Stimulated activated CD4-positive, alpha-beta T cell treated with anti-CD3 and anti-CD28 coated beads, Interleukin-12 subunit alpha, Interleukin-12 subunit beta, amount 100 ng/mL, for 48 hours (primary cell): Measurements from ENCODE around the gene MVK.

ENCODE experiments used
- DNase-seq, 3 donors: peaks; one replicate each; pipeline ENCODE4 v3.0.0-alpha.2; 2020; ENCODE audit warnings: low read depth in 2 of 3, low spot score in 1 of 3

The MVK gene

DNA sequence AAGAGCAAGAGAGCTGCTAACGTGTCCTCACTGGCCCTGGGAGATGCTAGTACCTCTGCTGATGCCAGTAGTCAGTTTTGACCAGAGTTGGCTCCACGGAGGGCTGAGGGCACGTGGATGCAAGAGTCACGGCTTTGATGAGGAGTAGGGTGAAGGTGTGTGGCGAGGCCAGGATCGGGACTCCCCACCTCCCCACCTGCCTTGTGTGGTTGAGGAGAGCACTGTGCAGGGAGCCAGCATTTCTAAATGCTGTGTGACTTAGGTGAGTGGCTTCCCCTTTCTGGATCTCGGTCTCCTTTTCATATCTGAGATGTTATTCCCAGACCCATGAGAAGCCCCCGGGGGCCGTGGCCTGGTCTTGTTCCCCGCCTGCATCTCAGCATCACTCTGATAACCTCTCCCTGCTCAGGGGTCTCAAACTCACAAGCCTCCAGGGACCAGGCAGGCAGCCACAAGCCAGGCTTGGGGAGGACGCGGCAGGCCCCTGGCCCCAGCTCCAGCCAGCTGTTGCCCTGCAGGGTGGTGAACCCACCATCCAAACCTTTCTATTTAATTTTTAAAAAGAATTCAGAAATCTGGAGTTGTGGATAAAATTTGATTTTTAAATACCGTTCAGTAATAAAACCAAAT is 32.1 kb downstream of the MVK start:
- no peak for DNase-seq

DNA sequence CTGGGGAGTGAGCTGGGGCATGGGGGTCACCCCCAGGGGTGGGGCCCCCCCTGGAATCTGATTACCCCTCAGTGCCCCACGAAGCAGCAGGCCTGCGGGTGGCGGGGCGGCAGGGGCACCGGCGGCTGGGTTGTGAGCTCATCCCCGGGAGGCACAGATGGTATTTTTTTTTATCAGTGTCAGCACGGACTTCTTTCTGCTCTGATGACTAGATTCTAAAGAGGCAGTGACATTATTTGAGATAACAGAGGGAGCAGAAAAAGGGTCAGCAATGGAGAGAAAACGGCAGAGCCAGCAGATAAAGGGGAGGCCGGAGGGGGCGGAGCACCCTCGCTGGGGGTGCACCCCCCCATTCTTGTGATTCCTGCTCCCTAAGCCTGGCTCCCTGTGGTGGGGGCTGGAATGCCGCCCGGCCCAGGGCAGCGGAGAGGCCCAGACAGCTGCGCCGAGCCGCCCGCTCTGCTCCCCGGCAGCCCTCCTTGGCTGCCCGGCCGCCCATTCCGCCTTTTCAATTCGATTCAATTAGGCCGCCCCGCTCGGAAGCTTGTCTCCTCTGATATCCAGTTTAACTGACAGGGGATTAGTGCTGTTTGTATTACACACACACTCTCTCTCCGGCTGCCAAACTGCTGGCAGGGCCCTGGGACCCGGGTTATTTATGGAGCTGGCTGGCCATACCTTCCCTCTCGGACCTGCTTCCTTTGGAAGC is 32.9 kb downstream of the MVK start:
- DNase-seq = no peak

DNA sequence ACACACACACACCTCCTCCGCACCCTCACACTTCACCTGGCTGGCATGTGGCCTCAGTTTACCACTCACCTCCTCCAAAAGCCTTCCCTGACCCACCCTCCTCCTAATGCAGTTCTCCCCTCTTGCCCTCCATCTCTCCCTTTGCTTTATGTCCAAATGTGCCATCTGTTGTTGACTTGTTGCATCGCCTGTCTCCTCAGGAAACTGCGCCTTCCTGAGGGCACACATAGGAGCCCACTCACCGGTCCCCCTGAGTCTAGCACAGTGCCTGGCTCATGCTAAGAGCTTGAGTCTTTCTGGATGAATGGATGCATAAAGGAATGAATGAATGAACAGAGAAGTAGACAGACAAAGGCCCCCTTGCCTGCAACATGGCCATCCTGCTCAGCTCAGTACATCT is 34.0 kb downstream of the MVK start:
- no peak for DNase-seq

DNA sequence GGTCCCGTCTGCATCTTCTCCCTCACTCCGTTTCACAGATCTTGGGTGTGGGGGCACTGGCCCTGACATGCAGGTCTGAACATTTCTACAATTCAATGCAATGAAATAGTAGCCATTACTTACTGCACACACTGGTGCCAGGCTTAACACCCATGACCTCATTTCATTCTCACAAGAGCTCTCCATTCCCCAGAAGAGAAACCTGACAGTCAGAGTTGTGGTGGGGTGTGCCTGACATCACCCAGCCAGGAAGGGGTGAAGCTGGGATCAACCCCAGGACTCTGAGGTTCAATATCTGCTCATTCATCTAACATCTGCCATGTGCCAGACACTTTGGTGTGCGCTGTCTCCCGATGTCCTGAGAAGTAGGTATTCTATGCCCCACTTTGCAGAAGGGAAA is 34.7 kb downstream of the MVK start:
- no peak for DNase-seq

DNA sequence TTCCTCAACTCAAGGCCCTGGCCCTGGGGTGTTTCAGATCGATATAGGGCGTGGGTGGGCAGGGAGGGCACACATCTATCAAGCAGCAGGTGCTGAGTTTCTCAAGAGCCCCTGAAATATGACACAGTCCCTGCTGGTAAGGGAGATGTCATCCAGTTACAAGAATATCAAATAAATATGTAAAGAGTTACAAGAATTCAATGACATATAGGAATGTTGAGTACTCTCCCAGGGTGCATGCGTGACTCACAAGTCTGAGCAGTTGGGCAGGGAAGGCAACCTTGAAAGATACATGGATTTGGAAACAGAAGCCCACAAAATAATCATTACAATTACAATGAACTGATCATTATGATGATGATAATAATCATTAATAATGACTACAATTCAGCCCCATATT is 35.2 kb downstream of the MVK start:
- DNase-seq = no peak

DNA sequence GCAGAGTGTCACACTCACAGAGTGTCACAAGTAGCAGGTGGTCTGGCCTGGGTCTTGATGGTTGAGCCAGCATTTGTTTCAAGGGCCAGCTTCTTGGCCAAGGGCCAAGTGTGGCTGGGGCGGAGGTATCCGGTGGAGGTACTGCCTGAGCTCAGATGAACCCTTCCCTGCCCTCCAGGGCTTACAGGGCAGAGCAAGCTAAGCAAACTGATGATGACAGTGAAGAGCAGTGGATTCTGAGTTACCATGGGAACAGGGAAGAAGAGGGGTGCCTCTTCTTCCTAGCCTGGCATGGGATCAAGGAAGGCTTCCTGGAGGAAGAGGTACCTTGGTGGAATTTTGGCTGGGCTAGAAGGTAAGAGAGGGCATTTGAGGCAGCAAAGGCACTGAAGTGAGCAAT is 35.7 kb downstream of the MVK start:
- no peak for DNase-seq

DNA sequence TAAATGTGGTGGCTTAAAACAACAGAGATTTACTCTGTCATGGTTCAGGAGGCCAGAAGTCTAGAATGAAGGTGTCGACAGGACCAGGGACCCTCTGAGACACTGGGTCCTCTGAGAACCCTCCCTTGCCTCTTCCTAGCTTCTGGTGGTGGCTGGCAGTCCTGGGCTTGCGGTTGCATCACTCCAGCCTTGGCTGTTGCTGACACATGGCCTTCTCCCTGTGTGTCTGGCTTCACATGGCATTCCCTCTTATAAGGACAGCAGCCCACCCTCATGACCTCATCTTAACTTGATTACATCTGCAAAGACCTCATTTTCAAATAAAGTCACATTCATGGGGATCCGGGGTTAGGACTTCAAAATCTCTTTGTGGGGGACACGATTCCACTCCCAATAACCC is 36.9 kb downstream of the MVK start:
- no peak for DNase-seq

DNA sequence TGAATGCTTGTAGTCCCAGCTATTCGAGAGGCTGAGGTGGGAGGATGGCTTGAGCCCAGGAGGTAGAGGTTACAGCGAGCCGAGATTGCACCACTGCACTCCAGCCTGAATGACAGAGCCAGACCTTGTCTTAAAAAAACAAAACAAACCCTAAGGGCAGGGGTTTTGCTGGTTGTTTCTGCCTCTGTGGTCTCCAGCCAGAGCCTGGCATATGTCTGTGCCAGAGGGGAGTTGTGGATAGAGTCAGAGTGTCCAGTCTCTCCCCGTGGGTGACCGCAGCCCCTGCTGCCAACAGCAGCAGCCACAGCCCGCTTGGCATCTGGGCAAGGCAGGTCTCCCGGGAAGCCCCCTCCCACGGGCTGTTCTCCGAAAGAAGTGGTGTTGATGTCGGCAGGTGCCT is 37.6 kb downstream of the MVK start:
- no peak for DNase-seq

DNA sequence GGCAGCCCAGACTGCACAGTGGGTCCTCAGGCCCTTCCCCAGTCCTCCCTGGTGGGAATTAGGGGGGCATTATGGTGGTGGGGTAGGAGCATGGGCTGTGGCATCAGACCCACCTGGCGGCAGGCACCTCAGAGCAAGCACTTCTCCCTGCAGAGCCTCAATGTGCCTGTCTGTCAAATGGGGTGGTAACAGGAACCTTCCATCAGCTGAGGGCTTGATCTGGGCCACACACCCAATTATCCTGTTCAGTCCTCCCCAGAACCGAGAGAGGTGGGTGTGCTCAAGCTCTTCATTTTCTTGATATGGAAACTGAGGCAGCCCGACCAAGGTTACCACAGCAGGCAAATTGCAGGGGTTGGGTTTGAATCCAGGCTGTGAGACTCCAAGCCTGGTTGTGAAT is 38.4 kb downstream of the MVK start:
- no peak for DNase-seq

DNA sequence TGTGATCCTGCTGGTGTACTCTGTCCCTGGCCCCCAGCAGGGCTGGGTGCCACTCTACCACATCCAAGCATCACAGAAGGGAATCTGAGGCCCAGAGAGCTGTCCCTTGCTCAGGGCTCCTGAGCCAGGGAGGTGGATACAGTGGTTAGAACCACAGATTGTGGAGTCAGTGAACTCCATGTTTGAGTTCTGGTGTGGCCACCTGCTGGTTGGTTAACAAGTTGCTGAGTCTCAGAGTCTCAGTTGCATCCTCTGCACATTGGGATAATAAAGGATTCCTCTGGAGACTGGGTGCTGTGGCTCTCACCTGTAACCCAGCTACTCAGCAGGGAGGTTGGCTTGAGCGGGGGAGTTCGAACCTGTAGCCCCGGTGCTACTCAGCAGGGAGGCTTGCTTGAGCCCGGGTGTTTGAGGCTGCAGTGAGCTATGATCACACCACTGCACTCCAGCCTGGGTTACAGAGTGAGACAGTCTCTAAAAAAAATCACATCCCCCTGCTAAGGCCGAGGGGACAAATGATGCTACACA is 39.4 kb downstream of the MVK start:
- DNase-seq = no peak

DNA sequence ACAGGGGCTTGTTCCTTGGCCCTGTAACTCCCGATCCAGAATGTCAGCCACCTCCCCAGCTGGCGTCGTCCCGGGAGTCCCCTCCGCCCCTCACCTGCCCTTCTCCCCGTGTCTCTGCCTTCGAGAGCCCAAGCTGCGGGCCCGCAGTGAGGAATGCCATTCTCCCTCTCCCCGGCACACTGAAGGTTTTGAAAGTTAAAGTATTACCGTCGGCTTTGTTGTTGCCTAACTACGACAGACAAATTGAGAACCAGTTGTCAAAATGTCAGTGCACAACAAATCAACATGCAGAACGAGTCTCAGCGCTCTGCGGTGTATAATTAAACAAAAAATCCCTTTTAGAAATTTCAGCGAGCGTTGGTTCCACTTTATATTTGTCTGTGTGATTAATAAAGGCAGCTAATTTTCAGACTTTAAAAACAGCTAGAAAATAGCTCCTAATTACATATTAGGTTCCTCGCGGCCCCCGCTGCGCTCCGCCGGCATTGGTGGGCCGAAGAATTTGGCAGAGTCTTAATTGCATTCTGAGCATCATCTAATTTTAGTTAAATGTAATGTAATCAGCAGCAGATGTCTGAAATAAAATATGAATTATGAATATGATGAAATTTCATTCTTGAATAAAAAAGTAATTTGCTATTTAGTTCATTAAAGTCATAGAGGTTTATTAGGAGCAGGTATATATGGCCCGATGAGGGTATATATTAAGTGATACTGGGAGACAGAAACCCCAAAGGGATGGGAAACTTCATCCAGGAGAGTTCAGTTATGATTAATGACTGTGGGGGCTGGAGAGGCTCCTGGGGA is 40.3 kb downstream of the MVK start:
- DNase-seq = no peak

DNA sequence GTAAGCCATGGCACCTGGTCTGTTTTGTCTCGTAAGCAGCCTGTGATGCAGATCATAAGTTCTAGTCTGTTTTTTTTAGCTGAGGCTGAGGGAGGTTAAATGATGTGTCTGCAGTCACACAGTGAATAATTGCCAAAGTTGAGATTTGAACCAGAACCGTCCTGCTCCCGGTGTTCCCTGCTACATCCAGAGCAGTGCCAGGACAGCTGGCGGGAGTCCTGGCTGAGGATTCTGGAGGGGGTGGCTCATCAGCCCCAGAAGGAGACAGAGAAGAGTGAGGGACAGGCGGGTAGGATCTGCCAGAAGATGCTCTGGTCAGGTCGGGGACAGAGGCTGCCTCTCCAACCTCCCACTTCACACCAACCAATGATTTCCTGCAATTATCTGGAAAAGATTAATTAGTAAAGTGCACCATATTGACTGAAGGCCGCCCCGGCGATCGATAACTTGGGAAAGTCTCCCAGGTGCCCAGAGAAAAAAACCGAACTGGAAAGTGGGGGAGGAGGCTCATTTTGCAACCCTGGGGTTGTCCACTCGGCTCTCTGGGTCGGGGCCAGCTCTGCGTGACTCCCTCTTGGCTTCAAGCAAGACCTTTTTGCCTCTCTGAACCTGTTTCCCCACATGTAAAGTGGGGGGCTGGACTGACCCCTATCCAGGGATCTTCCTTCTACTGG is 42.1 kb downstream of the MVK start:
- DNase-seq = no peak

DNA sequence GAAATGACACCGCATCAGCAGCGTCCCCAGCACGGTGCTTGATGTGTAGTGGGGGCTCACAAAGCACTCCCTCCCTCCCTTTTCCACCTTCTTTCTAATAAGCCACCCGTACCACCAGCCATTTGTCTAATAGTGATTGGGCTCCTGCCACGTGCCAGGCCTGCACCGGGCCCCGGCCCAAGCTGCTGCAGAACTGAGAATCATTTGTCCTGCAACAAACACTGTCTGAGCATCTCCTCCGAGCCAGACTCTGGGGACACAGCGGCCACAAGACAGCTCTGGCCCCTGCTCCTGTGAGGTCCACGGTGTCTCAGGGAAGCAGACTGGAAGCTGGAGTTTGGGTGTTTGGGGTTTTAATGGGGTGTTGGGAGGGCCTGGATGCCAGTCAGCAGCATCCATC is 43.9 kb downstream of the MVK start:
- no peak for DNase-seq

DNA sequence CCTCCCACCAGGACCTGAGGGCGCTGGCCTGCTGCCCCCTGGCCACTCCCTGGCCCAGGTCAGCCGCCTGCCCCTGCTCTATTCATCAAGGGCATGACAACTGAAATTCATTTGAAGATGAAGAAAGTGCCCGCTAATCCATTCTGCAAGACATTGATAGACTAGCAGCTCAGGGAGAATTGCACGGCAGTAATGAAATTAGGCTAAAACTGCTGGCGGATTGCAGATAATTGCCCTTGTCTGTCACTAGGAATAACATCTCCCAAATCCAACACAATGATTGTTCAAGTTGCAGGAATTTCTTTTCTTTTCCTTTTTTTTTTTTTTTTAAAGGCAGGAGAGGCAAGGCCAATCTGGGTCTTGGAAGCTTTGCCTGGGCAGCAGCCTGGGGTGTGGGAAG is 44.5 kb downstream of the MVK start:
- DNase-seq = no peak

DNA sequence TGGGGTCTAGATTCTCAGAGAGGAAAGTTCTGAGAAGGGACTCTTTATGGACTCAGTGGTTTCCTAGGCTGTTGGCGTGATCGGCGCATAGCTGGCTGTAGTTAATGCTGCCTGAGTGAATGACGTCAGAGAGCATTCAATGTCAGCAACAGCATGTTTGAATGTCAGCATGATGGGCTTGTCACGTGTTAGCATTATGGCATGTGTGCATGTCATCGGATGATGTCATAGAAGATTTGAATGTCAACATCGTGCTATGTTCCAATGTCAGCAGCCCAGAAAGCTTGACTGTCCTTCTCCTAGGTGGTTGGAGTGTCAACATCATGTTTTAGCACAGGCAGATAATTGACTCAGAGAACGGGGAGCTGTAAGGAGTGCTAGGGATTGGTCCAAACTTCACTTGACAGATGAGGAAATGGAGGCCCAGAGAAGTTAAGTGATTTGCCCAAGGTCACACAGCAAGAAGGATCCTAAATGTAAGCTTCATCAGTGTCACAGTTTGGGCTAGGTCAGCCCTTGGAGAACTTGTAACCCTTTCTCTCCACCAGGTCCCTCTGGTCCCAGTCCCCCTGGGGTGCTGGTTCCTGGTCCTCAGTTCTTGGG is 45.5 kb downstream of the MVK start:
- DNase-seq = no peak

DNA sequence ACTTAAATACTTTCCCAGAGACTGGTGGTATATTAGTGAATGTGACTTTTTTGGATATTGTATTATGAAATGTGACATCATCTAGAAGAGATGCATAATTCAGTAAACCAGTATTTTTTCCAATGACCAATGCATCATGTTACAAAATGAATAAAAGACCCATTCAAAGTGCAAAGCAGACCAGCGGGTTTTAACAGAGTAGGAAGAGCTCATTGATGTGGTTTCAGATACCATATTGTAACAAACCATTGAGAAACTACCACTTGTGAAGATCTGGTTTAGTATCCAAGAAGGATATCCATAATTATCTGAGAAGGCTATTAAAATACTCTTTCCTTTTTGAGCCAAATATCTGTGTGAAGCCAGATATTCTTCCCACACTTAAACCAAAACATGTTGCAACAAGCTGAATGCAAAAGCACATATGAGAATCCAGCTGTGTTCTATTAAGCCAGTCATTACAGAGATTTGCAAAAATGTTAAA is 47.7 kb downstream of the MVK start:
- no peak for DNase-seq

DNA sequence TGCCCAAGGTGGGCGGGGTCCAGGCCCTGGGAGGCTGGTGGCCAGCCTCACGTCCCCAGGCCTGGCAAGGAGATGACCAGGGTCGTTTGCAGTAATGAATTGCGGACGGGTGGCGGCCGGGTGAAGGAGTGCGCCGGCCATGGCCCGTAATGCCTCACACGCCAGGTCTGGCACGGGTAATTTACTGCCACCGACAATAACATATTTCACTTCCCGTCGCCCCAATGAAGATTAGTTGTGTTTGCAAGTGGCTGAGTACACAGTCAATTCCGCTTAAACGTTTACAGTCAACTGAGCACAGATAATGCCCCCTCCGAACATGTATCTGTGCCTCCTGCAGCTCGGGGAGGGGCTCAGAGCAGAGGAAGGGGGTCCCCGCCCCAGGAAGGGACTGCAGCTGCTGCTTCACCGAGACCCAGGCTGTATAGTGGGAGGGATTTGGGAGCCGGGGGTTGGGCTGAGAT is 48.3 kb downstream of the MVK start:
- DNase-seq = no peak

DNA sequence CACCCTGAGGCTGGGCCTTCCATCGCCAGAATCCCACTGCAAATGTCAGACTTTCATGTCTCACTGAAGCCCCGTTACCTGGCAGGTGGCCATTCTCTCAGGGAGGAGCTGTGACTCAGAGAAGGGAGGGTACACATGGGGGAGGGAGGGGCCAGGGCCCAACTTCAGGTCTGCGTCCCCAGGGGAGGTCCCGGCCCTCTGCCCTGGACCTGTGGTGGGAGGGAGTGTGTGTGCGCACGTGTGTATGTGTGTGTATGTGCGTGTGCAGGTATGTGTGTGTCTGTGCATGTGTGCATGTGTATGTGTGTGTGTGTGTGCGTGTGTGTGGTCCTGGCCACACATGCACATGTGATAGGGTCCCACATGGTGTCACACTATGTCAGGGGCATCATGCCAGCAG is 50.9 kb downstream of the MVK start:
- no peak for DNase-seq

DNA sequence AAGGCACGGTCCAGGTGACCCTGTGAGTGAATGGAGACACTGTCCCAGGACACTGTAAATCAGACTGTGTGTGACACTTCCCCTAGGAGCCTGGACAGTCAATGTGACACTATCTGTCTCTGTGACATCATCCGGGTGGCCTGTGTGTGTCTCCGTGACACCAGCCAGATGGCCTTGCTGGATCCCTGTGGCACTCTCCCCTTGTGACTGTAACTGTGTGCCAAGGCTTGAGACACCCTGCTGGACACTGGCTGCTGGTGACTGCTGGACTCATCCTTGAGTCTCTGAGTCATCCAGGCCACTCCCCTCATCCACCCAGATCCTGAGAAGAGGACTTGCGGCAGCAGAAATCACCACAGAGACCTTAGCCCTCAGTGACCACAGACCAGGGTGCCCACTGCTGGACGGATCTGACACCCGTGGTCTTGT is 51.6 kb downstream of the MVK start:
- no peak for DNase-seq

DNA sequence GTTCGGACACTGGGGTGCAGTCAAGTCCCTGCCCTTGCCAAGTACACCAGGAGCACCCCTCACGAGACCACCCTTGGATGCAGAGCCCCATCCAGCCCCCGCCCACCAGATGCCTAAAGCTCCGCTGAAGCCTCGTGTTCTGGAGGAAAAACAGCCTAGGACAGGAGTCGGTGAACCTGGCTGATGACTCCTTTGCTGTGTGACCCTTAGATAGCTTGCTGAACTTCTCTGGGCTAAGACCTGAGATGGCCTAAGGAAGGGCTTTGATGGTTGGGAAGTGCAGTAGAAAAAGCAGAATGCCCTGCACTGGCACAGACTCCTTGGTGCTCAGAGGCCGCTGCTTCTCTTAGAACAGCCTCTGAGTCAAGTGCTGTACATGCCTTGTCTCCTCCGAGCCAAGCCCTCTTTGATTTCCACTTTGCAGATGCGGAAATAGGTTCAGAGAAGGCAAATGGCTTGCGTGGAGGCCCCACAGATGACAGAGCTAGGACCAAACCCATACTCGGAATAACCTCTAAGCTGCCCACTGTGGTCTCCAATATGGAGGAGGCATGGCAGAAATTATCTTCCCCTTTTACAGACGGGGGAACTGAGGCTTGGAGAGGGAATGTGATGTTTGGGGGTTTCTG is 52.3 kb downstream of the MVK start:
- no peak for DNase-seq
